PC-3 (cell line): ENCODE measurements around the gene BORCS5. TPM values are rescaled to one million over a fixed set of nuclear protein-coding genes. Genes with fewer than 3 reads are reported as not detected.

Experiments used
- ATAC-seq: fragments of 200-7000 bp; cut with Tn5 transposase; 2 replicates; pipeline ENCODE4 v1.9.1; 2020; ENCODE audit warnings: mild to moderate bottlenecking, moderate library complexity
- BruUV-seq: library from RNA; stranded (reverse); fragments of 400-500 nt; replicated peaks from 2 replicates; lab custom pipeline; 2021; lab: Mats Ljungman, UMichigan
- CTCF ChIA-PET: fragments of 300-600 bp; sonication (Branson Sonifier 250); formaldehyde crosslinking; loops from one replicate; lab custom pipeline; 2022; ENCODE audit warnings: antibody characterized with exemption; lab: Charles Lee
- POLR2A ChIA-PET: fragments of 300-600 bp; sonication (Branson Sonifier 250); formaldehyde crosslinking; loops from one replicate; lab custom pipeline; 2022; ENCODE audit warnings: antibody characterized with exemption; ENCODE audit not compliant: unreplicated experiment; lab: Charles Lee
- DNase-seq: peaks from one replicate; pipeline ENCODE4 v3.0.0-alpha.2; 2015
- H2AFZ ChIP-seq: fragments of 300-600 bp; sonication (generic); 2 replicates; pipeline ENCODE4 v1.6.0; 2016; ENCODE audit warnings: antibody characterized with exemption, low read length
- H3F3A ChIP-seq: fragments of 300-600 bp; sonication (generic); one replicate; pipeline ENCODE4 v1.6.0; 2017; ENCODE audit warnings: antibody characterized with exemption, low read length, control low read depth, mild to moderate bottlenecking; ENCODE audit not compliant: unreplicated experiment
- H3K27ac ChIP-seq: fragments of 300-600 bp; sonication (generic); 2 replicates; pipeline ENCODE4 v1.5.1; 2016; ENCODE audit warnings: mild to moderate bottlenecking, low read length
- H3K27me3 ChIP-seq: fragments of 300-600 bp; sonication (generic); 2 replicates; pipeline ENCODE4 v1.6.1; 2016; ENCODE audit warnings: low read length, mixed read lengths
- H3K36me3 ChIP-seq: fragments of 300-600 bp; sonication (generic); 2 replicates; pipeline ENCODE4 v1.6.1; 2016; ENCODE audit warnings: low read depth, mixed run types, low read length, mixed read lengths
- H3K4me1 ChIP-seq: fragments of 300-600 bp; sonication (generic); 2 replicates; pipeline ENCODE4 v1.5.1; 2016; ENCODE audit warnings: low read length; ENCODE audit not compliant: insufficient read depth
- H3K4me2 ChIP-seq: fragments of 300-600 bp; sonication (generic); 2 replicates; pipeline ENCODE4 v1.6.0; 2016; ENCODE audit warnings: low read length
- H3K4me3 ChIP-seq: fragments of 300-600 bp; sonication (generic); 2 replicates; pipeline ENCODE4 v1.5.1; 2016; ENCODE audit warnings: mild to moderate bottlenecking, low read length, mixed read lengths
- H3K79me2 ChIP-seq: fragments of 300-600 bp; sonication (generic); 2 replicates; pipeline ENCODE4 v1.6.1; 2017; ENCODE audit warnings: low read length, mixed read lengths
- H3K9ac ChIP-seq: fragments of 300-600 bp; sonication (generic); 2 replicates; pipeline ENCODE4 v1.6.0; 2016; ENCODE audit warnings: mild to moderate bottlenecking, low read length
- H3K9me2 ChIP-seq: fragments of 300-600 bp; sonication (generic); replicated peaks from 2 replicates; pipeline ENCODE4 v1.6.1; 2016; ENCODE audit warnings: mixed run types, low read length, mixed read lengths
- H3K9me3 ChIP-seq: fragments of 300-600 bp; sonication (generic); 2 replicates; pipeline ENCODE4 v1.6.1; 2016; ENCODE audit warnings: low read length, mixed read lengths
- H4K20me1 ChIP-seq: fragments of 300-600 bp; sonication (generic); 2 replicates; pipeline ENCODE4 v1.6.1; 2016; ENCODE audit warnings: low read length, mixed read lengths
- CTCF ChIP-seq: fragments of 300-600 bp; sonication (generic); conservative IDR thresholded peaks from 2 replicates; pipeline ENCODE4 v1.5.1; 2017; ENCODE audit warnings: antibody characterized with exemption, low read depth, mild to moderate bottlenecking, low read length
- EZH2 ChIP-seq: fragments of 300-600 bp; sonication (generic); IDR thresholded peaks from one replicate; pipeline ENCODE4 v1.6.1; 2017; ENCODE audit warnings: antibody characterized with exemption, mild to moderate bottlenecking, low read length; ENCODE audit not compliant: unreplicated experiment
- EZH2phosphoT487 ChIP-seq: fragments of 300-600 bp; sonication (generic); IDR thresholded peaks from 2 replicates; pipeline ENCODE4 v1.6.1; 2018; ENCODE audit warnings: mild to moderate bottlenecking, antibody characterized with exemption, low read length, borderline replicate concordance
- intact Hi-C: fragments of 100-400 bp; cut with micrococcal nuclease; formaldehyde crosslinking; loops from 2 replicates; pipeline ENCODE4 v1.9.0; 2023
- total RNA-seq: library from RNA; depleted of rRNA; stranded (reverse); fragments of >200 nt; gene quantifications from 2 replicates; pipeline ENCODE4 v1.2.3, GENCODE V29; 2014

Gene BORCS5
- total RNA-seq, 1 experiment from 2014 or later: 2.3 TPM

- no peaks in the 10 kb centered on the region for H3K4me1 ChIP-seq
- no peaks in the 10 kb centered on the region for H3K79me2 ChIP-seq
- no peaks in the 10 kb centered on the region for H4K20me1 ChIP-seq
- H3K4me3 ChIP-seq: no peak overlapping the region
- TF ChIP-seq CTCF (no peak), EZH2 (no peak), EZH2phosphoT487 (no peak)
- POLR2A ChIA-PET: no interaction called here
- CTCF ChIA-PET: no interaction called here
- intact Hi-C loops: loop anchor here (1.0 to 10.0 kb wide), 2 partner anchors 55 to 323 kb away; no protein-coding TSS in a partner anchor
- ATAC-seq: no peak
- H3K9me2 ChIP-seq: no peaks in the 10 kb centered on the region
- DNase-seq: no peak
- H3K36me3 ChIP-seq: no peaks in the 10 kb centered on the region
- H3K27ac ChIP-seq: no peak overlapping the region
- H2AFZ ChIP-seq: no peak overlapping the region
- H3K4me2 ChIP-seq: no peak overlapping the region
- no peaks in the 10 kb centered on the region for H3F3A ChIP-seq
- H3K9me3 ChIP-seq: no peaks in the 10 kb centered on the region
- no peak overlapping the region for H3K9ac ChIP-seq
- BruUV-seq: no TSS peak
- H3K27me3 ChIP-seq: no peaks in the 10 kb centered on the region
Measured at GRCh38 chr12:12379831-12380730, 23.2 kb downstream of the BORCS5 start.

GRCh38 chr12:12380949-12381593, 24.2 kb downstream of the BORCS5 start:
- no TSS peak for BruUV-seq
- ATAC-seq: no peak

More at GRCh38 chr12:12380949-12381593, 24.2 kb downstream of the BORCS5 start:
- TF ChIP-seq EZH2 (no peak), CTCF (no peak), EZH2phosphoT487 (no peak)
- H3K4me2 ChIP-seq: no peak overlapping the region
- H4K20me1 ChIP-seq: no peaks in the 10 kb centered on the region
- intact Hi-C loops: loop anchor here (1.0 to 10.0 kb wide), 2 partner anchors 54 to 322 kb away; no protein-coding TSS in a partner anchor
- H3K9me2 ChIP-seq: no peaks in the 10 kb centered on the region
- H3K4me1 ChIP-seq: no peaks in the 10 kb centered on the region
- no peaks in the 10 kb centered on the region for H3K9me3 ChIP-seq
- no peaks in the 10 kb centered on the region for H3K27me3 ChIP-seq
- no peak overlapping the region for H3K27ac ChIP-seq
- no peaks in the 10 kb centered on the region for H3K79me2 ChIP-seq
- H3K36me3 ChIP-seq: no peaks in the 10 kb centered on the region
- DNase-seq: no peak
- H3K4me3 ChIP-seq: no peak overlapping the region
- no peaks in the 10 kb centered on the region for H3F3A ChIP-seq
- ChIA-PET CTCF (no interaction called here), POLR2A (no interaction called here)
- no peak overlapping the region for H3K9ac ChIP-seq
- H2AFZ ChIP-seq: no peak overlapping the region
